Measurements from ENCODE around the gene SLC45A3. TPM values are rescaled to one million over a fixed set of nuclear protein-coding genes. Genes with fewer than 3 reads are reported as not detected.
"Not testable (repeated sequence)": the region's sequence is repeated elsewhere in the genome, so short reads cannot be mapped to it uniquely, and the experiment has no call there.

The SLC45A3 gene
- total RNA-seq, result 23.7 and 34.9 TPM in 2 replicates

- no peak for DNase-seq
These were observed at the start of gene SLC45A3 for GRCh38 chr1:205680073-205680851. Gene SLC45A3, minus strand, starts transcription at chr1:205680509. Its CDS starts 15,853 bp downstream, at chr1:205664656.

- DNase-seq, result no peak
These were observed 46.4 kb upstream of the SLC45A3 start for GRCh38 chr1:205726619-205727125.

- no peak for DNase-seq
These were observed 45.2 kb upstream of the SLC45A3 start for GRCh38 chr1:205725514-205725913.

- DNase-seq, result not testable (repeated sequence)
These were observed 40.4 kb upstream of the SLC45A3 start for GRCh38 chr1:205720740-205721139.

- DNase-seq, result no peak
These were observed 39.5 kb upstream of the SLC45A3 start for GRCh38 chr1:205719762-205720161.

GRCh38 chr1:205719015-205719414, 38.7 kb upstream of the SLC45A3 start:
- no peak for DNase-seq

- DNase-seq, result no peak
These were observed 36.2 kb upstream of the SLC45A3 start for GRCh38 chr1:205716371-205717132.

- DNase-seq, result no peak
These were observed 35.3 kb upstream of the SLC45A3 start for GRCh38 chr1:205715628-205716027.

- DNase-seq, result no peak
These were observed 34.6 kb upstream of the SLC45A3 start for GRCh38 chr1:205714906-205715246.

- DNase-seq, result no peak
These were observed 34.0 kb upstream of the SLC45A3 start for GRCh38 chr1:205714190-205714905.

GRCh38 chr1:205711105-205712048, 31.1 kb upstream of the SLC45A3 start:
- DNase-seq, result peak; percentile 94

- no peak for DNase-seq
These were observed 30.1 kb upstream of the SLC45A3 start for GRCh38 chr1:205710201-205711062.

- no peak for DNase-seq
These were observed 29.3 kb upstream of the SLC45A3 start for GRCh38 chr1:205709640-205710039.

GRCh38 chr1:205709059-205709398, 28.7 kb upstream of the SLC45A3 start:
- peak; percentile 77 for DNase-seq

- no peak for DNase-seq
These were observed 26.5 kb upstream of the SLC45A3 start for GRCh38 chr1:205706601-205707502.

- DNase-seq, result no peak
These were observed 24.6 kb upstream of the SLC45A3 start for GRCh38 chr1:205704903-205705302.

GRCh38 chr1:205703072-205703471, 22.8 kb upstream of the SLC45A3 start:
- DNase-seq, result no peak

- no peak for DNase-seq
These were observed 21.6 kb upstream of the SLC45A3 start for GRCh38 chr1:205701891-205702290.

GRCh38 chr1:205701420-205701819, 21.1 kb upstream of the SLC45A3 start:
- DNase-seq, result peak; percentile 20

GRCh38 chr1:205700865-205701401, 20.6 kb upstream of the SLC45A3 start:
- peak; percentile 82 for DNase-seq

Data from dermis blood vessel endothelial cell (primary cell).